GM23338 (cell line): ENCODE data around the gene WBP2. TPM values are rescaled to one million over a fixed set of nuclear protein-coding genes. Genes with fewer than 3 reads are reported as not detected.

Source experiments
- ATAC-seq: fragments of 200-7000 bp; cut with Tn5 transposase; 3 replicates; pipeline ENCODE4 v1.9.1; 2020
- DNase-seq: peaks from one replicate; pipeline ENCODE4 v3.0.0-alpha.2; 2015; ENCODE audit warnings: low spot score
- H2AFZ ChIP-seq: fragments of 200-600 bp; sonication (generic); 2 replicates; pipeline ENCODE4 v1.8.0; 2016; ENCODE audit warnings: antibody characterized with exemption, mild to moderate bottlenecking, moderate library complexity
- H3F3A ChIP-seq: fragments of 200-600 bp; sonication (generic); replicated peaks from 2 replicates; pipeline ENCODE4 v1.8.0; 2017; ENCODE audit warnings: antibody characterized with exemption, mixed run types, low read depth
- H3K27ac ChIP-seq: fragments of 200-600 bp; sonication (generic); 2 replicates; pipeline ENCODE4 v1.6.1; 2016; ENCODE audit warnings: low read depth
- H3K27me3 ChIP-seq: fragments of 200-600 bp; sonication (generic); 2 replicates; pipeline ENCODE4 v1.8.0; 2016; ENCODE audit warnings: mild to moderate bottlenecking, mixed run types, moderate library complexity; ENCODE audit not compliant: insufficient read depth
- H3K36me3 ChIP-seq: fragments of 200-600 bp; sonication (generic); 2 replicates; pipeline ENCODE4 v1.8.0; 2016; ENCODE audit warnings: mild to moderate bottlenecking; ENCODE audit not compliant: insufficient read depth
- H3K4me1 ChIP-seq: fragments of 200-600 bp; sonication (generic); 2 replicates; pipeline ENCODE4 v1.8.0; 2016; ENCODE audit warnings: mild to moderate bottlenecking, moderate library complexity; ENCODE audit not compliant: insufficient read depth
- H3K4me2 ChIP-seq: fragments of 200-600 bp; sonication (generic); 2 replicates; pipeline ENCODE4 v1.7.1; 2017; ENCODE audit warnings: mixed run types
- H3K4me3 ChIP-seq: fragments of 200-600 bp; sonication (generic); 2 replicates; pipeline ENCODE4 v1.6.1; 2016; ENCODE audit warnings: mixed run types
- H3K79me2 ChIP-seq: fragments of 200-600 bp; sonication (generic); replicated peaks from 2 replicates; pipeline ENCODE4 v1.8.0; 2017; ENCODE audit warnings: mild to moderate bottlenecking; ENCODE audit not compliant: insufficient read depth
- H3K9me2 ChIP-seq: fragments of 200-600 bp; sonication (generic); 2 replicates; pipeline ENCODE4 v1.8.0; 2017; ENCODE audit not compliant: insufficient read depth
- H4K20me1 ChIP-seq: fragments of 200-600 bp; sonication (generic); replicated peaks from 2 replicates; pipeline ENCODE4 v1.8.0; 2017; ENCODE audit warnings: mild to moderate bottlenecking; ENCODE audit not compliant: insufficient read depth
- H3K27ac Mint-ChIP-seq: 2 replicates; pipeline ENCODE4 v1.8.0; 2020; ENCODE audit warnings: inconsistent platforms, mild to moderate bottlenecking, moderate library complexity, mixed read lengths
- H3K27me3 Mint-ChIP-seq: 3 replicates; pipeline ENCODE4 v1.8.0; 2022; ENCODE audit warnings: low read depth, mild to moderate bottlenecking, moderate library complexity, mixed read lengths, inconsistent platforms; ENCODE audit not compliant: insufficient read depth, poor library complexity
- H3K36me3 Mint-ChIP-seq: 3 replicates; pipeline ENCODE4 v1.8.0; 2021; ENCODE audit warnings: low read depth, mild to moderate bottlenecking, inconsistent platforms, moderate library complexity, mixed read lengths
- H3K4me1 Mint-ChIP-seq: 3 replicates; pipeline ENCODE4 v1.8.0; 2020; ENCODE audit warnings: mild to moderate bottlenecking, inconsistent platforms, mixed read lengths
- H3K4me3 Mint-ChIP-seq: 3 replicates; pipeline ENCODE4 v1.8.0; 2021; ENCODE audit warnings: moderate library complexity, mild to moderate bottlenecking, inconsistent platforms, mixed read lengths
- H3K9me3 Mint-ChIP-seq: 3 replicates; pipeline ENCODE4 v1.8.0; 2020; ENCODE audit warnings: moderate library complexity, mild to moderate bottlenecking, inconsistent platforms, mixed read lengths
- CREB1 ChIP-seq: fragments of 250-450 bp; sonication (Bioruptor Pico); IDR thresholded peaks from 2 replicates; pipeline ENCODE4 v1.5.0; 2020; ENCODE audit warnings: low read depth, mild to moderate bottlenecking, moderate library complexity
- EZH2 ChIP-seq: fragments of 200-600 bp; sonication (generic); IDR thresholded peaks from one replicate; pipeline ENCODE4 v1.8.0; 2017; ENCODE audit warnings: antibody characterized with exemption, mild to moderate bottlenecking, low read depth; ENCODE audit not compliant: unreplicated experiment
- JUNB ChIP-seq: IDR thresholded peaks from one replicate; pipeline ENCODE4 v1.6.1; 2016; ENCODE audit warnings: antibody characterized with exemption; ENCODE audit not compliant: unreplicated experiment
- NANOG ChIP-seq: IDR thresholded peaks from 2 replicates; pipeline ENCODE4 v1.6.1; 2016; ENCODE audit warnings: antibody characterized with exemption, borderline replicate concordance
- STAT1 ChIP-seq: IDR thresholded peaks from one replicate; pipeline ENCODE4 v1.6.1; 2016; ENCODE audit warnings: antibody characterized with exemption; ENCODE audit not compliant: unreplicated experiment
- ZNF114 ChIP-seq: fragments of 250-450 bp; sonication (Bioruptor Pico); IDR thresholded peaks from 2 replicates; pipeline ENCODE4 v1.5.0; 2020; ENCODE audit warnings: mild to moderate bottlenecking, moderate library complexity
- polyA plus RNA-seq: library from polyadenylated mRNA; unstranded; fragments of >200 nt; fragmentation: Nextera tagmentation; extraction: Ambion mirVana; gene quantifications from 2 replicates; pipeline ENCODE4 v1.2.1, GENCODE V29; 2016
- total RNA-seq: library from RNA; depleted of rRNA; stranded (reverse); fragments of >200 nt; shearing (Covaris generic); gene quantifications from 2 replicates; pipeline ENCODE4 v1.2.3, GENCODE V29; 2014
- TF ChIP-seq, protein P1 (sequence below): fragments of 250-450 bp; sonication (Bioruptor Pico); IDR thresholded peaks from 2 replicates; pipeline ENCODE4 v1.5.0; 2020; ENCODE audit warnings: mild to moderate bottlenecking, moderate library complexity

WBP2 gene
- total and polyA plus RNA-seq, 2 experiments from 2014 or later, result 36.2 to 63.5 TPM

DNA sequence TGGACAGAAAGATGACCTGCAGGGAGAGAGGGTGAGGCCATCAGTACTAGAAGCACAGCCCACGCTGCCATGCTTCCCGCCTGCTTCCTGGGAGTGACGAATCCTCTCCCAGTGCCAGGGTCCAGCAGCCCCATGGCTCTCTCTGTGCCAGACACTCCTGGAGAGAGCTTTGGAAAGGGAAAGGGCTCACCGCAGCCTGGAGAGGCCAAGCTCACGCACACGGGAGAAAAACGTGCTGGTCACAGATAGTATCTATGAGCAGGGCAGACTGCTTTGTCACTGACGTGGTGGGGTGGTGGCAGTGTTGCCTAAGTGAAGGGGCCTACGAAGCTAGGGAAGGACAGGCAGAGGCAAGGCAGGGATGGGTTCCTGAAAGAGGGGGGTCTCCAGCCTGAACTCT lies 5.4 kb downstream of the WBP2 start (continued):
- TF ChIP-seq, protein P1, sequence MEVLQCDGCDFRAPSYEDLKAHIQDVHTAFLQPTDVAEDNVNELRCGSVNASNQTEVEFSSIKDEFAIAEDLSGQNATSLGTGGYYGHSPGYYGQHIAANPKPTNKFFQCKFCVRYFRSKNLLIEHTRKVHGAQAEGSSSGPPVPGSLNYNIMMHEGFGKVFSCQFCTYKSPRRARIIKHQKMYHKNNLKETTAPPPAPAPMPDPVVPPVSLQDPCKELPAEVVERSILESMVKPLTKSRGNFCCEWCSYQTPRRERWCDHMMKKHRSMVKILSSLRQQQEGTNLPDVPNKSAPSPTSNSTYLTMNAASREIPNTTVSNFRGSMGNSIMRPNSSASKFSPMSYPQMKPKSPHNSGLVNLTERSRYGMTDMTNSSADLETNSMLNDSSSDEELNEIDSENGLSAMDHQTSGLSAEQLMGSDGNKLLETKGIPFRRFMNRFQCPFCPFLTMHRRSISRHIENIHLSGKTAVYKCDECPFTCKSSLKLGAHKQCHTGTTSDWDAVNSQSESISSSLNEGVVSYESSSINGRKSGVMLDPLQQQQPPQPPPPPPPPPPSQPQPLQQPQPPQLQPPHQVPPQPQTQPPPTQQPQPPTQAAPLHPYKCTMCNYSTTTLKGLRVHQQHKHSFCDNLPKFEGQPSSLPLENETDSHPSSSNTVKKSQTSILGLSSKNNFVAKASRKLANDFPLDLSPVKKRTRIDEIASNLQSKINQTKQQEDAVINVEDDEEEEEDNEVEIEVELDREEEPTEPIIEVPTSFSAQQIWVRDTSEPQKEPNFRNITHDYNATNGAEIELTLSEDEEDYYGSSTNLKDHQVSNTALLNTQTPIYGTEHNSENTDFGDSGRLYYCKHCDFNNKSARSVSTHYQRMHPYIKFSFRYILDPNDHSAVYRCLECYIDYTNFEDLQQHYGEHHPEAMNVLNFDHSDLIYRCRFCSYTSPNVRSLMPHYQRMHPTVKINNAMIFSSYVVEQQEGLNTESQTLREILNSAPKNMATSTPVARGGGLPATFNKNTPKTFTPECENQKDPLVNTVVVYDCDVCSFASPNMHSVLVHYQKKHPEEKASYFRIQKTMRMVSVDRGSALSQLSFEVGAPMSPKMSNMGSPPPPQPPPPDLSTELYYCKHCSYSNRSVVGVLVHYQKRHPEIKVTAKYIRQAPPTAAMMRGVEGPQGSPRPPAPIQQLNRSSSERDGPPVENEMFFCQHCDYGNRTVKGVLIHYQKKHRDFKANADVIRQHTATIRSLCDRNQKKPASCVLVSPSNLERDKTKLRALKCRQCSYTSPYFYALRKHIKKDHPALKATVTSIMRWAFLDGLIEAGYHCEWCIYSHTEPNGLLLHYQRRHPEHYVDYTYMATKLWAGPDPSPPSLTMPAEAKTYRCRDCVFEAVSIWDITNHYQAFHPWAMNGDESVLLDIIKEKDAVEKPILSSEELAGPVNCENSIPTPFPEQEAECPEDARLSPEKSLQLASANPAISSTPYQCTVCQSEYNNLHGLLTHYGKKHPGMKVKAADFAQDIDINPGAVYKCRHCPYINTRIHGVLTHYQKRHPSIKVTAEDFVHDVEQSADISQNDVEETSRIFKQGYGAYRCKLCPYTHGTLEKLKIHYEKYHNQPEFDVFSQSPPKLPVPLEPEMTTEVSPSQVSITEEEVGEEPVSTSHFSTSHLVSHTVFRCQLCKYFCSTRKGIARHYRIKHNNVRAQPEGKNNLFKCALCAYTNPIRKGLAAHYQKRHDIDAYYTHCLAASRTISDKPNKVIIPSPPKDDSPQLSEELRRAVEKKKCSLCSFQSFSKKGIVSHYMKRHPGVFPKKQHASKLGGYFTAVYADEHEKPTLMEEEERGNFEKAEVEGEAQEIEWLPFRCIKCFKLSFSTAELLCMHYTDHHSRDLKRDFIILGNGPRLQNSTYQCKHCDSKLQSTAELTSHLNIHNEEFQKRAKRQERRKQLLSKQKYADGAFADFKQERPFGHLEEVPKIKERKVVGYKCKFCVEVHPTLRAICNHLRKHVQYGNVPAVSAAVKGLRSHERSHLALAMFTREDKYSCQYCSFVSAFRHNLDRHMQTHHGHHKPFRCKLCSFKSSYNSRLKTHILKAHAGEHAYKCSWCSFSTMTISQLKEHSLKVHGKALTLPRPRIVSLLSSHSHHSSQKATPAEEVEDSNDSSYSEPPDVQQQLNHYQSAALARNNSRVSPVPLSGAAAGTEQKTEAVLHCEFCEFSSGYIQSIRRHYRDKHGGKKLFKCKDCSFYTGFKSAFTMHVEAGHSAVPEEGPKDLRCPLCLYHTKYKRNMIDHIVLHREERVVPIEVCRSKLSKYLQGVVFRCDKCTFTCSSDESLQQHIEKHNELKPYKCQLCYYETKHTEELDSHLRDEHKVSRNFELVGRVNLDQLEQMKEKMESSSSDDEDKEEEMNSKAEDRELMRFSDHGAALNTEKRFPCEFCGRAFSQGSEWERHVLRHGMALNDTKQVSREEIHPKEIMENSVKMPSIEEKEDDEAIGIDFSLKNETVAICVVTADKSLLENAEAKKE (CRISPR knock-in tag), result no peak
- TF ChIP-seq STAT1 (no peak), NANOG (no peak), CREB1 (CRISPR knock-in tag) (no peak), ZNF114 (CRISPR knock-in tag) (no peak), JUNB (no peak), EZH2 (no peak)

DNA sequence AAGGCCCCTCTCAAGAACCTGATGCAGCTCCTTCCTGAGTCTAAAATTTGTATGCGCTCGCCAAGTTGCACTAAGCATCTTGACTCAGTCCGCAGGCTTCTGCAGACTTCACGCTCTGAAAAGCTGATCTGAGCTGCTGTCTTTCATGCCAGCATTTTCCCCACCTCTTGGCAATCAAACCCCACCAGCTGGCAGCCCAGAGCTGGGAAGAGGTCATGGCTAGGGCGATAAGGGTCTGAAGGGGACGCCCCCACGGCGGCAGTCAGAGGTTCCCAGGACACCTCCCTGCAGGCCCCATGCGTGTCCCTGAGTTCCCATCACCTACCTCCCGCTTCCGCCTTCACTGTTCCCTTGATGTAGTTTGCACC lies 5.9 kb downstream of the WBP2 start:
- H3K36me3 ChIP-seq, result peaks cover 15% of the 10 kb centered on the region; the same call in 1 of the 2 replicates

More for the DNA sequence above, 5.9 kb downstream of the WBP2 start:
- TF ChIP-seq, protein P1 (CRISPR knock-in tag), result no peak
- peaks cover 17% of the 10 kb centered on the region for H3F3A ChIP-seq
- H3K4me1 ChIP-seq, result peaks cover 12% of the 10 kb centered on the region
- Mint-ChIP-seq H3K27ac (no peak overlapping the region), H3K4me3 (no peak overlapping the region), H3K27me3 (peaks cover 12% of the 10 kb centered on the region), H3K4me1 (peaks cover 17% of the 10 kb centered on the region), H3K9me3 (no peaks in the 10 kb centered on the region), H3K36me3 (peaks cover 57% of the 10 kb centered on the region)
- no peak overlapping the region for H3K4me3 ChIP-seq
- 0 out of 2 replicates have a peak, but pooled peaks cover 6% of the 10 kb centered on the region for H4K20me1 ChIP-seq
- no peak for DNase-seq
- no peak overlapping the region for H3K4me2 ChIP-seq
- H2AFZ ChIP-seq, result no peak overlapping the region
- H3K9me2 ChIP-seq, result no peaks in the 10 kb centered on the region
- H3K79me2 ChIP-seq, result peaks cover 14% of the 10 kb centered on the region
- H3K27ac ChIP-seq, result peak overlapping the region; percentile 80
- no peak for ATAC-seq
- no peaks in the 10 kb centered on the region for H3K27me3 ChIP-seq
